ENCODE data around the gene MMS22L. TPM values are rescaled to one million over a fixed set of nuclear protein-coding genes. Genes with fewer than 3 reads are reported as not detected.

MMS22L gene
- total RNA-seq, 1 donor from 2014 or later = 7.2 TPM

DNA sequence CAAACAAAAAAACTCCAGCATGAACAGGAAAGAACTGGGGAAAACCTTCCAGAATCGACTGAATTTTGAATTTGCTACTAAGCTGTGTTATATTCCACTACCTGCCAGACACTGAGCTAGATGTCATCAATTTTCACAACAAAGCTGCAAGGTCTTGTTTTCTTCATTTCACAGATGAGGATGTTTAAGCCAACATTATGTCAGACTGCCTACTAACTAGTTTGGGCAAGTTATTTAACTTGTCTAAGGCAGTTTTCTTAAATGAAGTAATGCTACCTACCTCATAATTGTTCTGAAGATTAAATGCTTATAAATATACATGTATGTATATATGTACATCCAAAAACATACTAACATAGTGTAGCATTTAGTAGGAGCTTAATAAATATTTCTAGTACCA is 144.4 kb downstream of the MMS22L start:
- DNase-seq (ENCODE audit: low read depth) = no peak
- TF ChIP-seq EZH2 (IDR thresholded peaks at IDR 0.05; ENCODE audit: insufficient read depth, low read length) (no peak), CTCF (IDR thresholded peaks at IDR 0.05; ENCODE audit: insufficient read depth, low read depth, low read length) (no peak)
- H3K79me2 ChIP-seq (ENCODE audit: insufficient read depth, low read length) = no peaks in the 10 kb centered on the region
- no peak overlapping the region for H3K4me3 ChIP-seq (ENCODE audit: insufficient read depth, low read depth, low read length)
- H3K27me3 Mint-ChIP-seq (ENCODE audit: low read depth, unreplicated experiment) = no peaks in the 10 kb centered on the region
- H2AFZ ChIP-seq (ENCODE audit: low read depth, low read length) = no peak overlapping the region
- no peaks in the 10 kb centered on the region for H3K27me3 ChIP-seq (ENCODE audit: insufficient read depth, low read length)
- no peak overlapping the region for H3K27ac Mint-ChIP-seq (ENCODE audit: unreplicated experiment)
- FAIRE-seq = no peak
- H4K20me1 ChIP-seq (ENCODE audit: insufficient read depth, low read length) = no peaks in the 10 kb centered on the region
- no peaks in the 10 kb centered on the region for H3K9me3 Mint-ChIP-seq (ENCODE audit: unreplicated experiment)
- H3K4me1 Mint-ChIP-seq (ENCODE audit: low read depth, unreplicated experiment) = no peaks in the 10 kb centered on the region
- no peak overlapping the region for H3K9ac ChIP-seq (ENCODE audit: low read length)
- H3K36me3 Mint-ChIP-seq (ENCODE audit: low read depth, unreplicated experiment) = no peaks in the 10 kb centered on the region
- H3K4me2 ChIP-seq (ENCODE audit: low read length) = no peak overlapping the region
- H3K4me3 Mint-ChIP-seq (ENCODE audit: unreplicated experiment) = no peak overlapping the region
- no peaks in the 10 kb centered on the region for H3K4me1 ChIP-seq (ENCODE audit: insufficient read depth, low read length)
- H3K9me3 ChIP-seq (ENCODE audit: insufficient read depth, low read depth, low read length) = no peaks in the 10 kb centered on the region
- no peaks in the 10 kb centered on the region for H3K36me3 ChIP-seq (ENCODE audit: insufficient read depth, low read length)
- no peak overlapping the region for H3K27ac ChIP-seq (ENCODE audit: low read depth, low read length)

GRCh38 chr6:97136626-97137358 is 146.2 kb downstream of the MMS22L start:
- Mint-ChIP-seq H3K9me3 (ENCODE audit: unreplicated experiment) (no peaks in the 10 kb centered on the region), H3K4me1 (ENCODE audit: low read depth, unreplicated experiment) (no peaks in the 10 kb centered on the region), H3K27ac (ENCODE audit: unreplicated experiment) (no peak overlapping the region), H3K4me3 (ENCODE audit: unreplicated experiment) (no peak overlapping the region), H3K36me3 (ENCODE audit: low read depth, unreplicated experiment) (no peaks in the 10 kb centered on the region), H3K27me3 (ENCODE audit: low read depth, unreplicated experiment) (no peaks in the 10 kb centered on the region)
- no peaks in the 10 kb centered on the region for H3K36me3 ChIP-seq (ENCODE audit: insufficient read depth, low read length)
- H3K4me1 ChIP-seq (ENCODE audit: insufficient read depth, low read length) = no peaks in the 10 kb centered on the region
- no peak overlapping the region for H3K9ac ChIP-seq (ENCODE audit: low read length)
- DNase-seq (ENCODE audit: low read depth) (no peak), FAIRE-seq (no peak)
- H3K4me2 ChIP-seq (ENCODE audit: low read length) = no peak overlapping the region
- H3K9me3 ChIP-seq (ENCODE audit: insufficient read depth, low read depth, low read length) = no peaks in the 10 kb centered on the region
- no peaks in the 10 kb centered on the region for H3K27me3 ChIP-seq (ENCODE audit: insufficient read depth, low read length)
- H3K79me2 ChIP-seq (ENCODE audit: insufficient read depth, low read length) = no peaks in the 10 kb centered on the region
- no peak overlapping the region for H3K27ac ChIP-seq (ENCODE audit: low read depth, low read length)
- H4K20me1 ChIP-seq (ENCODE audit: insufficient read depth, low read length) = no peaks in the 10 kb centered on the region
- H2AFZ ChIP-seq (ENCODE audit: low read depth, low read length) = no peak overlapping the region
- no peak overlapping the region for H3K4me3 ChIP-seq (ENCODE audit: insufficient read depth, low read depth, low read length)
- TF ChIP-seq EZH2 (IDR thresholded peaks at IDR 0.05; ENCODE audit: insufficient read depth, low read length) = no peak
- no peak for TF ChIP-seq CTCF (IDR thresholded peaks at IDR 0.05; ENCODE audit: insufficient read depth, low read depth, low read length)

- TF ChIP-seq CTCF (IDR thresholded peaks at IDR 0.05; ENCODE audit: insufficient read depth, low read depth, low read length) (no peak), EZH2 (IDR thresholded peaks at IDR 0.05; ENCODE audit: insufficient read depth, low read length) (no peak)
- no peak overlapping the region for H3K27ac Mint-ChIP-seq (ENCODE audit: unreplicated experiment)
- H3K4me3 Mint-ChIP-seq (ENCODE audit: unreplicated experiment) = no peak overlapping the region
- no peaks in the 10 kb centered on the region for H3K27me3 Mint-ChIP-seq (ENCODE audit: low read depth, unreplicated experiment)
- Histone ChIP-seq H3K4me2 (ENCODE audit: low read length) (no peak overlapping the region), H2AFZ (ENCODE audit: low read depth, low read length) (no peak overlapping the region), H4K20me1 (ENCODE audit: insufficient read depth, low read length) (no peaks in the 10 kb centered on the region), H3K27me3 (ENCODE audit: insufficient read depth, low read length) (no peaks in the 10 kb centered on the region), H3K4me3 (ENCODE audit: insufficient read depth, low read depth, low read length) (no peak overlapping the region), H3K27ac (ENCODE audit: low read depth, low read length) (no peak overlapping the region), H3K9me3 (ENCODE audit: insufficient read depth, low read depth, low read length) (no peaks in the 10 kb centered on the region), H3K79me2 (ENCODE audit: insufficient read depth, low read length) (no peaks in the 10 kb centered on the region), H3K4me1 (ENCODE audit: insufficient read depth, low read length) (no peaks in the 10 kb centered on the region), H3K36me3 (ENCODE audit: insufficient read depth, low read length) (no peaks in the 10 kb centered on the region), H3K9ac (ENCODE audit: low read length) (no peak overlapping the region)
- H3K4me1 Mint-ChIP-seq (ENCODE audit: low read depth, unreplicated experiment) = no peaks in the 10 kb centered on the region
- H3K9me3 Mint-ChIP-seq (ENCODE audit: unreplicated experiment) = no peaks in the 10 kb centered on the region
- no peak for FAIRE-seq
- DNase-seq (ENCODE audit: low read depth) = peak; percentile 3
- H3K36me3 Mint-ChIP-seq (ENCODE audit: low read depth, unreplicated experiment) = no peaks in the 10 kb centered on the region
Measured at GRCh38 chr6:97133067-97133466, 149.9 kb downstream of the MMS22L start.
